Smooth muscle cell (in vitro differentiated cells): ENCODE measurements around the gene TSC1. TPM values are rescaled to one million over a fixed set of nuclear protein-coding genes. Genes with fewer than 3 reads are reported as not detected.

ENCODE experiments used
- DNase-seq: peaks from one replicate; lab custom pipeline; 2025; ENCODE audit not compliant: unreplicated experiment; lab: John Stamatoyannopoulos, UW
- H2AFZ ChIP-seq: fragments of 200-600 bp; sonication (generic); 2 replicates; pipeline ENCODE4 v1.6.0; 2016; ENCODE audit warnings: antibody characterized with exemption, low read depth, mild to moderate bottlenecking
- H3F3A ChIP-seq: fragments of 200-600 bp; sonication (generic); 2 replicates; pipeline ENCODE4 v1.6.0; 2017; ENCODE audit warnings: antibody characterized with exemption, low read depth
- H3K27ac ChIP-seq: fragments of 200-600 bp; sonication (generic); 2 replicates; pipeline ENCODE4 v1.5.1; 2016; ENCODE audit warnings: low read depth, mild to moderate bottlenecking
- H3K27me3 ChIP-seq: fragments of 200-600 bp; sonication (generic); 2 replicates; pipeline ENCODE4 v1.6.1; 2016; ENCODE audit warnings: low read depth, mild to moderate bottlenecking
- H3K36me3 ChIP-seq: fragments of 200-600 bp; sonication (generic); 2 replicates; pipeline ENCODE4 v1.5.1; 2016; ENCODE audit warnings: low read depth
- H3K4me1 ChIP-seq: fragments of 200-600 bp; sonication (generic); 2 replicates; pipeline ENCODE4 v1.5.1; 2016; ENCODE audit warnings: low read depth
- H3K4me2 ChIP-seq: fragments of 200-600 bp; sonication (generic); 2 replicates; pipeline ENCODE4 v1.6.0; 2016; ENCODE audit warnings: mild to moderate bottlenecking
- H3K4me3 ChIP-seq: fragments of 200-600 bp; sonication (generic); 2 replicates; pipeline ENCODE4 v1.5.1; 2016; ENCODE audit warnings: mild to moderate bottlenecking
- H3K79me2 ChIP-seq: fragments of 200-600 bp; sonication (generic); 2 replicates; pipeline ENCODE4 v1.6.0; 2016; ENCODE audit warnings: low read depth, mild to moderate bottlenecking
- H3K9ac ChIP-seq: fragments of 200-600 bp; sonication (generic); 2 replicates; pipeline ENCODE4 v1.6.0; 2016; ENCODE audit warnings: low read depth
- H3K9me3 ChIP-seq: fragments of 200-600 bp; sonication (generic); replicated peaks from 2 replicates; pipeline ENCODE4 v1.5.1; 2016; ENCODE audit warnings: low read depth
- H4K20me1 ChIP-seq: fragments of 200-600 bp; sonication (generic); 2 replicates; pipeline ENCODE4 v1.6.0; 2016; ENCODE audit warnings: low read depth
- WGBS: methylation state at CpG from one replicate; pipeline ENCODE4 v1.1.7; 2016; ENCODE audit warnings: low lambda C conversion rate; 5-methylcytosine and 5-hydroxymethylcytosine counted together
- polyA plus RNA-seq: library from polyadenylated mRNA; unstranded; fragments of >200 nt; fragmentation: Nextera tagmentation; extraction: Ambion mirVana; gene quantifications from 2 replicates; pipeline ENCODE4 v1.2.1, GENCODE V29; 2016
- total RNA-seq: library from RNA; depleted of rRNA; stranded (reverse); fragments of >200 nt; gene quantifications from 2 replicates; pipeline ENCODE4 v1.2.3, GENCODE V29; 2014
- TF ChIP-seq, protein P1 (sequence below): fragments of 200-600 bp; sonication (generic); IDR thresholded peaks from 2 replicates; pipeline ENCODE4 v1.5.1; 2017; ENCODE audit warnings: borderline replicate concordance, mild to moderate bottlenecking, antibody characterized with exemption; ENCODE audit not compliant: insufficient read depth, poor library complexity, severe bottlenecking

The TSC1 gene
- total and polyA plus RNA-seq, 2 experiments from 2014 or later = 17.4 to 48.9 TPM

- H3K79me2 ChIP-seq = no peaks in the 10 kb centered on the region
- H3K4me3 ChIP-seq = no peak overlapping the region
- 88% methylated on average over 18 of the region's 18 CpGs for WGBS
- H3F3A ChIP-seq = no peaks in the 10 kb centered on the region
- no peak overlapping the region for H3K9ac ChIP-seq
- no peak overlapping the region for H3K4me2 ChIP-seq
- no peak overlapping the region for H2AFZ ChIP-seq
- H3K4me1 ChIP-seq = no peaks in the 10 kb centered on the region
- no peak overlapping the region for H3K27ac ChIP-seq
- no peaks in the 10 kb centered on the region for H3K9me3 ChIP-seq
- no peak for DNase-seq
- H3K36me3 ChIP-seq = no peaks in the 10 kb centered on the region
- TF ChIP-seq, protein P1, sequence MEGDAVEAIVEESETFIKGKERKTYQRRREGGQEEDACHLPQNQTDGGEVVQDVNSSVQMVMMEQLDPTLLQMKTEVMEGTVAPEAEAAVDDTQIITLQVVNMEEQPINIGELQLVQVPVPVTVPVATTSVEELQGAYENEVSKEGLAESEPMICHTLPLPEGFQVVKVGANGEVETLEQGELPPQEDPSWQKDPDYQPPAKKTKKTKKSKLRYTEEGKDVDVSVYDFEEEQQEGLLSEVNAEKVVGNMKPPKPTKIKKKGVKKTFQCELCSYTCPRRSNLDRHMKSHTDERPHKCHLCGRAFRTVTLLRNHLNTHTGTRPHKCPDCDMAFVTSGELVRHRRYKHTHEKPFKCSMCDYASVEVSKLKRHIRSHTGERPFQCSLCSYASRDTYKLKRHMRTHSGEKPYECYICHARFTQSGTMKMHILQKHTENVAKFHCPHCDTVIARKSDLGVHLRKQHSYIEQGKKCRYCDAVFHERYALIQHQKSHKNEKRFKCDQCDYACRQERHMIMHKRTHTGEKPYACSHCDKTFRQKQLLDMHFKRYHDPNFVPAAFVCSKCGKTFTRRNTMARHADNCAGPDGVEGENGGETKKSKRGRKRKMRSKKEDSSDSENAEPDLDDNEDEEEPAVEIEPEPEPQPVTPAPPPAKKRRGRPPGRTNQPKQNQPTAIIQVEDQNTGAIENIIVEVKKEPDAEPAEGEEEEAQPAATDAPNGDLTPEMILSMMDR = no peak
- H3K27me3 ChIP-seq = no peaks in the 10 kb centered on the region
- no peaks in the 10 kb centered on the region for H4K20me1 ChIP-seq
Observed at GRCh38 chr9:132887181-132888120, 57.0 kb downstream of the TSC1 start.

DNA sequence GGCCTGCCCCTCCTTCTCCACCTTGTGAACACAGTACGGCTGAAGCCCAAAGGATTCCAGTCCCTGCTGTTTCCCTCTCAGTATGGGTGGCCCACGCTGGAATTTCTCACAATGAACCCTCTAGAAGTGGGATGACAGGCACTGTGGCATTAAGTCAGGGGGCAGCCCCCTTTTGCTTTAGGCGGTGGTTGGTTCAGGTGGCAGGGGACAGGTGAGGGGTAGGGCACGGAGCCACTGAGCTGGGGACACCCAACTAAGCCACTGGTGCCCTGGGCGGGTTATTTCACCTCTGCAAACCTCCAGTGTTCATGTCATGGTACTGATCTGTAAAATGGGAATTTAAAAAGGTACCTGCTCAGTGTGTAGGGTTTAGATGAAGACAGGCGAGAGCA, 58.1 kb downstream of the TSC1 start:
- Histone ChIP-seq H3K36me3 (no peaks in the 10 kb centered on the region), H4K20me1 (no peaks in the 10 kb centered on the region), H2AFZ (no peak overlapping the region), H3K4me3 (no peak overlapping the region), H3K9ac (no peak overlapping the region), H3K4me2 (no peak overlapping the region), H3K27me3 (no peaks in the 10 kb centered on the region), H3K4me1 (no peaks in the 10 kb centered on the region), H3F3A (no peaks in the 10 kb centered on the region), H3K9me3 (no peaks in the 10 kb centered on the region), H3K27ac (no peak overlapping the region), H3K79me2 (no peaks in the 10 kb centered on the region)
- no peak for DNase-seq
- TF ChIP-seq, protein P1 = no peak
- WGBS = 85% methylated on average over 6 of the region's 6 CpGs

GRCh38 chr9:132885720-132886333, 58.6 kb downstream of the TSC1 start:
- Histone ChIP-seq H3K4me3 (no peak overlapping the region), H3K27me3 (no peaks in the 10 kb centered on the region), H3K9ac (no peak overlapping the region), H3F3A (no peaks in the 10 kb centered on the region), H3K27ac (no peak overlapping the region), H4K20me1 (no peaks in the 10 kb centered on the region), H3K79me2 (no peaks in the 10 kb centered on the region), H3K4me1 (no peaks in the 10 kb centered on the region), H3K36me3 (no peaks in the 10 kb centered on the region), H3K4me2 (no peak overlapping the region), H3K9me3 (no peaks in the 10 kb centered on the region), H2AFZ (no peak overlapping the region)
- DNase-seq = no peak
- TF ChIP-seq, protein P1 = no peak
- WGBS = 89% methylated on average over 9 of the region's 9 CpGs
